ENCODE measurements around the gene RIC8A. TPM values are rescaled to one million over a fixed set of nuclear protein-coding genes. Genes with fewer than 3 reads are reported as not detected.

RIC8A gene
- total RNA-seq, 1 donor from 2014 or later: 74.7 TPM

GRCh38 chr11:257766-258493 is 50.4 kb downstream of the RIC8A start:
- intact Hi-C loops (cut with DNase I): no loop called here
- no peak for ATAC-seq

GRCh38 chr11:259413-259812 is 51.9 kb downstream of the RIC8A start:
- DNase-seq (ENCODE audit: low spot score): no peak
- intact Hi-C loops (cut with DNase I): no loop called here
- ATAC-seq: no peak

More at GRCh38 chr11:257766-258493, 50.4 kb downstream of the RIC8A start:
- DNase-seq (ENCODE audit: low spot score): no peak

- intact Hi-C loops (cut with DNase I): no loop called here
- DNase-seq (ENCODE audit: low spot score): no peak
- no peak for ATAC-seq
These were observed 54.1 kb downstream of the RIC8A start for GRCh38 chr11:261624-262023.

Other genes starting within 250 kb of the RIC8A start
- not detected for gene SCGB1C1, start 14.6 kb upstream of the RIC8A start, total RNA-seq
- 48.1 TPM for gene BET1L, start 309 bp upstream of the RIC8A start, total RNA-seq
- gene SIRT3, start 28.6 kb downstream of the RIC8A start, total RNA-seq: 21.7 TPM
- 79.4 TPM for gene PSMD13, start 29.3 kb downstream of the RIC8A start, total RNA-seq
- 0.36 TPM for gene NLRP6, start 70.7 kb downstream of the RIC8A start, total RNA-seq
- gene PGGHG, start 81.4 kb downstream of the RIC8A start, total RNA-seq: 60.3 TPM
- not detected for gene IFITM5, start 91.8 kb downstream of the RIC8A start, total RNA-seq
- 853 TPM for gene IFITM2, start 100.1 kb downstream of the RIC8A start, total RNA-seq
- 344 TPM for gene IFITM1, start 106.3 kb downstream of the RIC8A start, total RNA-seq
- 1,044 TPM for gene IFITM3, start 113.2 kb downstream of the RIC8A start, total RNA-seq
- 32.2 TPM for gene B4GALNT4, start 161.8 kb downstream of the RIC8A start, total RNA-seq
- 0.49 TPM for gene PKP3, start 186.5 kb downstream of the RIC8A start, total RNA-seq
- gene SIGIRR, start 207.3 kb downstream of the RIC8A start, total RNA-seq: 51.6 TPM
- gene ANO9, start 234.3 kb downstream of the RIC8A start, total RNA-seq: 0.98 TPM
- gene PTDSS2, start 242.6 kb downstream of the RIC8A start, total RNA-seq: 33.1 TPM